ENCODE data around the gene NFE2L3. TPM values are rescaled to one million over a fixed set of nuclear protein-coding genes. Genes with fewer than 3 reads are reported as not detected.

Gene NFE2L3
- total and polyA plus RNA-seq, 9 of the 15 experiments (the other 6 are each of a cell fraction or from before 2014, with no cell fraction given) = 2.9 to 16.9 (median 12.4) TPM

GRCh38 chr7:26188957-26189541 is 37.1 kb downstream of the NFE2L3 start (continued):
- TF ChIP-seq ZNF639 (CRISPR knock-in tag; conservative IDR thresholded peaks at IDR 0.05 in 1 of 2, IDR thresholded peaks at IDR 0.05 in 1 of 2) = 0 out of 4 replicates have a peak, but pooled peaks of 1 of the 2 experiments have one; percentile 1
- TF ChIP-seq NR0B1 (IDR thresholded peaks at IDR 0.05; ENCODE audit: partially characterized antibody) = no peak
- no peak for TF ChIP-seq STAT5B (CRISPR knock-in tag; IDR thresholded peaks at IDR 0.05)
- 0 out of 2 replicates have a peak, but pooled peaks have one; percentile 20 for TF ChIP-seq ZNF316 (IDR thresholded peaks at IDR 0.05)
- no peak for TF ChIP-seq NR2C2 (CRISPR knock-in tag; IDR thresholded peaks at IDR 0.05)
- TF ChIP-seq NR2C2 (tag; IDR thresholded peaks at IDR 0.05) = no peak
- TF ChIP-seq CREBBP (IDR thresholded peaks at IDR 0.05; ENCODE audit: low read depth, low read length) = no peak
- TF ChIP-seq MEF2A (IDR thresholded peaks at IDR 0.05; ENCODE audit: control insufficient read depth, low read depth, low read length) = no peak
- no peak for TF ChIP-seq ZBTB40 (IDR thresholded peaks at IDR 0.05)
- no peak for TF ChIP-seq ZBTB40 (CRISPR knock-in tag; IDR thresholded peaks at IDR 0.05)
- TF ChIP-seq ZNF77 (CRISPR knock-in tag; IDR thresholded peaks at IDR 0.05) = no peak
- 0 out of 4 replicates have a peak, but pooled peaks of 1 of the 2 experiments have one; percentile 3 for TF ChIP-seq RAD21 (CRISPR knock-in tag; conservative IDR thresholded peaks at IDR 0.05 in 1 of 2, IDR thresholded peaks at IDR 0.05 in 1 of 2)
- no peak for TF ChIP-seq IRF1 (CRISPR knock-in tag; IDR thresholded peaks at IDR 0.05; ENCODE audit: borderline replicate concordance)
- TF ChIP-seq CEBPB (tag; IDR thresholded peaks at IDR 0.05) = peak; percentile 91
- TF ChIP-seq ZNF232 (CRISPR knock-in tag; IDR thresholded peaks at IDR 0.05) = no peak
